ENCODE measurements around the gene ISCU. TPM values are rescaled to one million over a fixed set of nuclear protein-coding genes. Genes with fewer than 3 reads are reported as not detected.

The ISCU gene
- total RNA-seq, 1 donor from 2014 or later, result 78.9 TPM

DNA sequence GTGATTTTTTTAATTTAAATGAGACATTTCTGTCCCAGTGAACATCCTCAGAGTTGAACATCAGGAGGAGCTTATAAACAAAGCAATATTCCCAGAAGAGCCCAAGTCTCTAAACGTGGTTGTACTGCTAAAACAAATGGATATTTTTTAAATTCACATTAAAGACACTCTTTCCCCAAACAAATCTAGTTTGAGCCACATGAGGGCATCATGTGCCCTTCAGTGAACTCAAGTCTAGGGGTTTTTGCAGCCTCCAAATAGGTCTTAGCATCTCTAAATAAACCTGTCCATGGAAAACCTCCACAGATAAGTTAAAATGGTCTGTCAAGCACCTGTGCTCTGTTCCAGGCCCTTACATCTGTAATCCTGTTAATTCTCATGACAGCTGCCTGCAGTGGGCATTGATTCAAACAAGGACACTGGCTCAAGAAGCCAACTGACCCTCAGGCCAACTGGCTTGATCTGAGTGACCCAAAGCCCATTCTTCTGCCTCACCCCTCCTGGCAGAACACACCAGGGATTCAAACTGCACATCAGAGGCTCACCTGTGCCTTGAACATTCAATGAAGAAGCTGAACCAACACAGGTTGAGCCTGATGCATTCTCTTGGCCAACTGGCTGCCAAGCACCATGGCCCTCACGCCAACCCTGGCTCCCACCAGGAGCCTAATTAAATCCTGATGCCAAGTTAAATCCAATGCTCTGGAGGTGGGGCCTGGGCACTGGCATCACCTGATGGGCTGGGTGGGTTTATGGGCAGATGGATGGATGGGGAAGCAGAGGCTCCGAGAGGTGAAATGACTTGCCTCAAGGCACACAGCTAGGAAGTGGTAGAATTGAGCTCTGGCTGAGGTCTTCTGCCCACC, 8.6 kb downstream of the ISCU start:
- no peaks in the 10 kb centered on the region for H3K36me3 ChIP-seq
- Mint-ChIP-seq H3K4me1 (no peaks in the 10 kb centered on the region), H3K4me3 (no peak overlapping the region), H3K36me3 (peaks cover 13% of the 10 kb centered on the region), H3K27me3 (ENCODE audit: insufficient read depth, low read depth) (peaks cover 5% of the 10 kb centered on the region), H3K27ac (no peak overlapping the region), H3K9me3 (no peaks in the 10 kb centered on the region)
- H3K4me2 ChIP-seq, result no peak overlapping the region
- H3K4me1 ChIP-seq, result no peaks in the 10 kb centered on the region
- no peaks in the 10 kb centered on the region for H4K20me1 ChIP-seq (ENCODE audit: low read depth)
- no peak overlapping the region for H3K9ac ChIP-seq
- peaks cover 13% of the 10 kb centered on the region for H3F3A ChIP-seq (ENCODE audit: low read depth)
- H3K27me3 ChIP-seq, result no peaks in the 10 kb centered on the region
- H3K27ac ChIP-seq, result no peak overlapping the region
- H3K9me3 ChIP-seq (ENCODE audit: low read depth), result no peaks in the 10 kb centered on the region
- peak; percentile 61 for DNase-seq (ENCODE audit: low spot score)
- no peak overlapping the region for H2AFZ ChIP-seq (replicated peaks)
- no peak overlapping the region for H3K4me3 ChIP-seq
- H3K79me2 ChIP-seq (ENCODE audit: low read depth), result no peaks in the 10 kb centered on the region
- TF ChIP-seq EZH2phosphoT487 (IDR thresholded peaks at IDR 0.05) (no peak), CTCF (IDR thresholded peaks at IDR 0.05) (peak; percentile 62), EZH2 (IDR thresholded peaks at IDR 0.05) (no peak)

- Histone ChIP-seq H3K9me3 (ENCODE audit: low read depth) (no peaks in the 10 kb centered on the region), H3K4me3 (no peak overlapping the region), H4K20me1 (ENCODE audit: low read depth) (no peaks in the 10 kb centered on the region), H3F3A (ENCODE audit: low read depth) (peaks cover 13% of the 10 kb centered on the region), H3K36me3 (no peaks in the 10 kb centered on the region), H3K27ac (no peak overlapping the region), H2AFZ (replicated peaks) (no peak overlapping the region), H3K4me1 (no peaks in the 10 kb centered on the region), H3K4me2 (no peak overlapping the region), H3K79me2 (ENCODE audit: low read depth) (no peaks in the 10 kb centered on the region), H3K27me3 (no peaks in the 10 kb centered on the region), H3K9ac (no peak overlapping the region)
- DNase-seq (ENCODE audit: low spot score), result no peak
- no peaks in the 10 kb centered on the region for H3K9me3 Mint-ChIP-seq
- H3K4me1 Mint-ChIP-seq, result no peaks in the 10 kb centered on the region
- peaks cover 13% of the 10 kb centered on the region for H3K36me3 Mint-ChIP-seq
- TF ChIP-seq EZH2phosphoT487 (IDR thresholded peaks at IDR 0.05) (no peak), CTCF (IDR thresholded peaks at IDR 0.05) (no peak), EZH2 (IDR thresholded peaks at IDR 0.05) (no peak)
- peak overlapping the region; percentile 46 for H3K4me3 Mint-ChIP-seq
- no peak overlapping the region for H3K27ac Mint-ChIP-seq
- peaks cover 5% of the 10 kb centered on the region for H3K27me3 Mint-ChIP-seq (ENCODE audit: insufficient read depth, low read depth)
These were observed 9.3 kb downstream of the ISCU start for GRCh38 chr12:108571609-108572165.

DNA sequence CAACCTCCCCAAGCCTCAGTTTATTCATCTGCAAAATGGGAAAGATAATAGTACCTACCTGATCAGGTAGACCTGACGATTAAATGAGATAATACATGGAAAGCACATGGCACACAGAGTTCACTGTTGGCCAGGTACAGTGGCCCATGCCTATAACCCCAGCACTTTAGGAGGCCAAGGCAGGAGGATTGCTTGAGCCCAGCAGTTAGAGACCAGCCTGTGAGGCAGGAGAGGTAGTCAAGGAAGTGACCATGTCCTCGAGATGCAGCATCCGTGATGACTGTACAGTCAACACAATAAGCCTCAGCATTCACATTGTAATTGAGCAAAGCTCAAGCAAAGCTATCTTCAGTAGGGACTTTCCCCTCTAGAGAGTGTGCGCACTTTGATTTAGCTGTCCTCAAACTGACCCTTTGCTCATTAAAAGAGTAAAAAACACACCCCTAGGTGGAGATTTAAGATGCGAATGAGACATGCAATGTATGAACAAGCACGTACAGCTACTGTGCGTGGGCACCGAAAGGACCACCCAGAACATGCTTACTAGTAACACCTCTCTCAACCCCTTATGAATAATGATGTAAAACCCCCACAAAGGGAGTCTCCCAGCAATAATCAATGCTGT, 9.9 kb downstream of the ISCU start:
- H3K27ac Mint-ChIP-seq, result no peak overlapping the region

More for the DNA sequence above, 9.9 kb downstream of the ISCU start:
- DNase-seq (ENCODE audit: low spot score), result no peak
- peaks cover 5% of the 10 kb centered on the region for H3K27me3 Mint-ChIP-seq (ENCODE audit: insufficient read depth, low read depth)
- H3K9me3 Mint-ChIP-seq, result peaks cover under 1% of the 10 kb centered on the region
- no peaks in the 10 kb centered on the region for H3K9me3 ChIP-seq (ENCODE audit: low read depth)
- no peak overlapping the region for H3K9ac ChIP-seq
- no peaks in the 10 kb centered on the region for H3K4me1 ChIP-seq
- peaks cover 9% of the 10 kb centered on the region for H3K36me3 Mint-ChIP-seq
- no peaks in the 10 kb centered on the region for H3K27me3 ChIP-seq
- no peaks in the 10 kb centered on the region for H3K4me1 Mint-ChIP-seq
- H3K79me2 ChIP-seq (ENCODE audit: low read depth), result no peaks in the 10 kb centered on the region
- no peaks in the 10 kb centered on the region for H4K20me1 ChIP-seq (ENCODE audit: low read depth)
- peak overlapping the region; percentile 46 for H3K4me3 Mint-ChIP-seq
- H3K27ac ChIP-seq, result no peak overlapping the region
- H3F3A ChIP-seq (ENCODE audit: low read depth), result peaks cover 13% of the 10 kb centered on the region
- no peak overlapping the region for H3K4me3 ChIP-seq
- no peak overlapping the region for H2AFZ ChIP-seq (replicated peaks)
- no peak overlapping the region for H3K4me2 ChIP-seq
- no peaks in the 10 kb centered on the region for H3K36me3 ChIP-seq
- TF ChIP-seq EZH2phosphoT487 (IDR thresholded peaks at IDR 0.05) (no peak), CTCF (IDR thresholded peaks at IDR 0.05) (no peak), EZH2 (IDR thresholded peaks at IDR 0.05) (no peak)

All from neural progenitor cell (in vitro differentiated cells).